Naive thymus-derived CD4-positive, alpha-beta T cell (primary cell): Measurements from ENCODE around the gene ITGBL1. TPM values are rescaled to one million over a fixed set of nuclear protein-coding genes. Genes with fewer than 3 reads are reported as not detected.
A peak's percentile ranks its signal among the peaks of the same experiment; 100 is the strongest.

Experiments used
- ATAC-seq: fragments of 150-1000 bp; cut with Tn5 transposase; 2 replicates; pipeline ENCODE4 v1.10.0; 2021; ENCODE audit warnings: mild to moderate bottlenecking, moderate library complexity
- CTCF ChIA-PET: fragments of 350-600 bp; sonication (Branson Sonifier 250); formaldehyde crosslinking; loops from one replicate; lab custom pipeline; 2021; ENCODE audit warnings: antibody characterized with exemption; lab: Charles Lee
- POLR2A ChIA-PET: fragments of 350-600 bp; sonication (Branson Sonifier 250); formaldehyde crosslinking; loops from one replicate; lab custom pipeline; 2021; ENCODE audit warnings: antibody characterized with exemption, inconsistent platforms; lab: Charles Lee
- DNase-seq, 9 donors: peaks; one replicate each; pipeline versions ENCODE4 v3.0.0 to v3.0.0-alpha.2; 2020 to 2022; ENCODE audit warnings: mixed read lengths in 1 of 9
- H3K27ac ChIP-seq: one replicate; pipeline ENCODE4 v1.7.0; 2013; ENCODE audit warnings: mild to moderate bottlenecking, low read depth, low read length, moderate library complexity
- H3K27me3 ChIP-seq, 2 donors: one replicate each; pipeline ENCODE4 v1.7.0; 2013; ENCODE audit warnings: low read length in 2 of 2, mild to moderate bottlenecking in 2 of 2, moderate library complexity in 2 of 2; ENCODE audit not compliant: control insufficient read depth in 2 of 2, insufficient read depth in 2 of 2
- H3K36me3 ChIP-seq, 3 experiments: 1 replicate in 2 of 3; 2 replicates in 1 of 3; pipeline ENCODE4 v1.7.0; 2013; ENCODE audit warnings: low read length in 3 of 3, mild to moderate bottlenecking in 3 of 3, moderate library complexity in 1 of 3; ENCODE audit not compliant: insufficient read depth in 3 of 3, control insufficient read depth in 2 of 3
- H3K4me1 ChIP-seq, 2 donors: one replicate each; pipeline ENCODE4 v1.7.0; 2013; ENCODE audit warnings: low read length in 2 of 2, mild to moderate bottlenecking in 2 of 2, moderate library complexity in 1 of 2; ENCODE audit not compliant: control insufficient read depth in 2 of 2, insufficient read depth in 2 of 2
- H3K4me3 ChIP-seq: 2 replicates; pipeline ENCODE4 v1.7.0; 2013; ENCODE audit warnings: mild to moderate bottlenecking, low read length
- H3K9me3 ChIP-seq, 3 experiments: 1 replicate in 2 of 3; 2 replicates in 1 of 3; pipeline ENCODE4 v1.7.0; 2013; ENCODE audit warnings: low read length in 3 of 3; ENCODE audit not compliant: control insufficient read depth in 2 of 3
- H3K27ac Mint-ChIP-seq, 9 donors: one replicate each; pipeline ENCODE4 v1.8.0; 2020 to 2022; ENCODE audit warnings: mixed read lengths in 9 of 9, mild to moderate bottlenecking in 8 of 9, moderate library complexity in 5 of 9, inconsistent platforms in 2 of 9
- H3K27me3 Mint-ChIP-seq, 5 donors: one replicate each; pipeline ENCODE4 v1.8.0; 2021 to 2022; ENCODE audit warnings: mixed read lengths in 5 of 5, mild to moderate bottlenecking in 1 of 5
- H3K36me3 Mint-ChIP-seq, 5 donors: one replicate each; pipeline ENCODE4 v1.8.0; 2020 to 2022; ENCODE audit warnings: mixed read lengths in 5 of 5, mild to moderate bottlenecking in 3 of 5, inconsistent platforms in 1 of 5
- H3K4me1 Mint-ChIP-seq, 7 donors: one replicate each; pipeline ENCODE4 v1.8.0; 2020 to 2022; ENCODE audit warnings: mixed read lengths in 7 of 7, mild to moderate bottlenecking in 3 of 7, inconsistent platforms in 1 of 7
- H3K4me3 Mint-ChIP-seq, 10 donors: one replicate each; pipeline ENCODE4 v1.8.0; 2020 to 2022; ENCODE audit warnings: mild to moderate bottlenecking in 10 of 10, mixed read lengths in 10 of 10, moderate library complexity in 6 of 10, inconsistent platforms in 2 of 10
- H3K9me3 Mint-ChIP-seq, 11 donors: one replicate each; pipeline ENCODE4 v1.8.0; 2020 to 2022; ENCODE audit warnings: mixed read lengths in 11 of 11, mild to moderate bottlenecking in 4 of 11, inconsistent platforms in 1 of 11, moderate library complexity in 1 of 11
- intact Hi-C, 2 donors: fragments of 100-400 bp; cut with micrococcal nuclease; formaldehyde crosslinking; loops; one replicate each; pipeline ENCODE4 v1.15.1; 2023
- polyA plus RNA-seq, 2 donors: library from polyadenylated mRNA; unstranded; fragments of 300-500 nt; fragmentation: Illumina TruSeq; gene quantifications; one replicate each; pipeline ENCODE4 v1.2.3, GENCODE V29; 2021
- total RNA-seq, 6 experiments: library from RNA in 5 of 6; stranded (reverse) in 5 of 6; gene quantifications; 1 replicate in 5 of 6; 2 replicates in 1 of 6; pipeline ENCODE4 v1.2.3 and lab custom pipeline; 2021 to 2026

The ITGBL1 gene
- total and polyA plus RNA-seq, 7 experiments from 2014 or later, result not detected

DNA sequence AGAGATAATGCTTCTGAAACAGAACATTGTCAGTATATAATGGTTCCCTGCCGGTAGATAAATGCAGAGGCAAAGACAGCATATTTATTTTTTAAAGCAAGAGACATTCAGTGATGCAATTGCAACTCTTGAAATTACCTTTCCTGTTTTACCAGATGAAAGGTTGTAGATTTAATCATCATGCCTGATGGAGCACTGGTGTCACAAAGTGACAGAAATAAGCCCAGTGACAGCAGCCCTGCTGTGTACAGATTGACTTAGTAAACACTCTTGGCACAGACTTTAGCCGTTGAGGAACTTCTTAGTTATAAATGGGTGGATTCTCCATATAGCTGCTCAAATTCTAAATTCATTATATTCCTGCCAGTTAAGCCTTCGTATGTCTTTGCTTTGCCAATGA lies 172.5 kb downstream of the ITGBL1 start:
- POLR2A ChIA-PET, result interaction anchor here (0.7 to 1.2 kb wide), 2 partner anchors 1221 to 1440 kb away, joined by 5 to 7 read pairs; partner anchors contain the start of gene ERCC5
- H3K27ac Mint-ChIP-seq, result peak overlapping the region in 8 of 9 donors; percentile 72 to 94 (median 86)
- Histone ChIP-seq H3K27ac (no peak overlapping the region), H3K27me3 (no peaks in the 10 kb centered on the region), H3K9me3 (no peaks in the 10 kb centered on the region), H3K36me3 (no peaks in the 10 kb centered on the region), H3K4me1 (peaks cover 29 to 33% of the 10 kb centered on the region in 2 donors), H3K4me3 (no peak overlapping the region)
- peak overlapping the region in 8 of 10 donors; percentile 21 to 83 (median 78) for H3K4me3 Mint-ChIP-seq
- DNase-seq (peak in 2 of 9 donors; percentile 17 to 30), ATAC-seq (peak; percentile 10)
- CTCF ChIA-PET, result no interaction called here
- H3K36me3 Mint-ChIP-seq, result peaks cover 0 to 2% (median 0%) of the 10 kb centered on the region in 5 donors
- intact Hi-C loops, result loop anchor here (2.0 to 10.0 kb wide), 8 partner anchors 14 to 1968 kb away; partner anchors contain the start of genes TMTC4 (in 2 of the 2), ERCC5 (in 1 of the 2) and TPP2 (in 1 of the 2)
- peaks cover 0 to 21% (median 0%) of the 10 kb centered on the region in 5 donors for H3K27me3 Mint-ChIP-seq
- H3K4me1 Mint-ChIP-seq, result peaks cover 9 to 49% (median 48%) of the 10 kb centered on the region in 7 donors
- H3K9me3 Mint-ChIP-seq, result no peaks in the 10 kb centered on the region

DNA sequence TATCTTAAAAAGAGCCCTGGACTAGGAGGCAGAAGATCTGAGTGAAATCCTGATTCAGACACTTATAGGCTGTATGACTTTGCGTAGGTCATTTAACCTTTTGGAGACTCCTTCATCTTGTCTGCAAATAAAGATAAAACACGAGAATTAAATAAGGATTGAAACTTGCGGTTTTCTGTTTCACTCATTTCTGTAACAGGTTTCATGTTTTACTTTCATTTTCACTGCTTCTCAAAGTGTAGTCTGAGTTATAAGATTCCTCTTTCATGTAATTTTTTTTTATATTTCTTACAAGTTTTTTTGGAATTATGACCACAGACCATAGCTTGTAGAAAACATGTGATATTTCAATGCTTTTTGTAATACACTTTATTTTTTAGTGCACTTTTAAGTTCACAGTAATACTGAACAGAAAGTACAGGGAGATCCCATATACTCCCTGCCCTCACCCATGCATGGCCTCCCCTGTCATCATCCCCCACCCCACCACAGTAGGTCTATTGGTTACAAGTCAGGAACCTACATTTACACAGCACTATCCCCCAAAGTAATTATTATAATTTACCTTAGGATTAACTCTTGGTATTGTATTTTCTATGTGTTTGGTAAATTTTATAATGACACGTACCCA lies 174.6 kb downstream of the ITGBL1 start:
- Mint-ChIP-seq H3K4me3 (peak overlapping the region; percentile 63 to 92 (median 78)), H3K4me1 (peaks cover 9 to 49% (median 48%) of the 10 kb centered on the region in 7 donors), H3K36me3 (peaks cover 0 to 2% (median 0%) of the 10 kb centered on the region in 5 donors), H3K9me3 (no peaks in the 10 kb centered on the region), H3K27ac (peak overlapping the region; percentile 15 to 89 (median 76)), H3K27me3 (peaks cover 0 to 27% (median 0%) of the 10 kb centered on the region in 5 donors)
- Histone ChIP-seq H3K27me3 (no peaks in the 10 kb centered on the region), H3K4me3 (peak overlapping the region; percentile 40), H3K9me3 (no peaks in the 10 kb centered on the region), H3K27ac (peak overlapping the region; percentile 67), H3K4me1 (peaks cover 29 to 33% of the 10 kb centered on the region in 2 donors), H3K36me3 (no peaks in the 10 kb centered on the region)
- intact Hi-C loops, result loop anchor here (2.0 to 10.0 kb wide), 9 partner anchors 112 to 1970 kb away; partner anchors contain the start of genes TMTC4 (in 2 of the 2), ERCC5 (in 1 of the 2), GGACT (in 1 of the 2) and TPP2 (in 1 of the 2)
- ATAC-seq, result peak; percentile 73
- peak in 6 of 9 donors; percentile 24 to 62 (median 48) for DNase-seq
- ChIA-PET POLR2A (interaction anchor here (1.0 kb wide), 1 partner anchor 1219 kb away, joined by 3 read pairs; no protein-coding TSS in a partner anchor), CTCF (interaction anchor here (0.7 kb wide), 1 partner anchor 14 kb away, joined by 3 read pairs; no protein-coding TSS in a partner anchor)

DNA sequence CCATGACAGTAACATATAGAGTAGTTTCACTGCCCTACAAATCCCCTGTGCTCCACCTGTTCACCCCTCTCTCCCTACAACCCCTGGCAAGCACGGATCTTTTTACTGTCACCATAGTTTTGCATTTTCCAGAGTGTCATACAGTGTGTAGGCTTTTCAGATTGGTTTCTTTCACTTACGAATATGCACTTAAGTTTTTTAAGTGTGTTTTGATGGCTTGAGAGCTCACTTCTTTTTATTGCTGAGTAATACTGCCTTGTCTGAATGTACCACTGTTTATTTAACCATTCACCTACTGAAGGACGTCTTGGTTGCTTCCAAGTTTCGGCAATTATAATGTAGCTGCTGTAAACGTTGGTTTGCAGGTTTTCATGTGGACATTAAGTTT lies 175.1 kb downstream of the ITGBL1 start:
- peaks cover 0 to 2% (median 0%) of the 10 kb centered on the region in 5 donors for H3K36me3 Mint-ChIP-seq
- H3K27me3 Mint-ChIP-seq, result peaks cover 0 to 23% (median 0%) of the 10 kb centered on the region in 5 donors
- intact Hi-C loops, result loop anchor here (2.0 to 10.0 kb wide), 9 partner anchors 113 to 1970 kb away; partner anchors contain the start of genes TMTC4 (in 2 of the 2), ERCC5 (in 1 of the 2), GGACT (in 1 of the 2) and TPP2 (in 1 of the 2)
- peak; percentile 12 for ATAC-seq
- CTCF ChIA-PET, result no interaction called here
- H3K4me1 ChIP-seq, result peaks cover 29 to 33% of the 10 kb centered on the region in 2 donors
- H3K4me3 ChIP-seq, result peak overlapping the region; percentile 40
- peak overlapping the region; percentile 67 for H3K27ac ChIP-seq
- H3K9me3 Mint-ChIP-seq, result no peaks in the 10 kb centered on the region
- POLR2A ChIA-PET, result no interaction called here
- H3K36me3 ChIP-seq, result no peaks in the 10 kb centered on the region
- H3K9me3 ChIP-seq, result no peaks in the 10 kb centered on the region
- H3K4me3 Mint-ChIP-seq, result peak overlapping the region; percentile 63 to 92 (median 78)
- peaks cover 7 to 49% (median 48%) of the 10 kb centered on the region in 7 donors for H3K4me1 Mint-ChIP-seq
- H3K27ac Mint-ChIP-seq, result peak overlapping the region; percentile 15 to 89 (median 76)
- no peak for DNase-seq
- H3K27me3 ChIP-seq, result no peaks in the 10 kb centered on the region

DNA sequence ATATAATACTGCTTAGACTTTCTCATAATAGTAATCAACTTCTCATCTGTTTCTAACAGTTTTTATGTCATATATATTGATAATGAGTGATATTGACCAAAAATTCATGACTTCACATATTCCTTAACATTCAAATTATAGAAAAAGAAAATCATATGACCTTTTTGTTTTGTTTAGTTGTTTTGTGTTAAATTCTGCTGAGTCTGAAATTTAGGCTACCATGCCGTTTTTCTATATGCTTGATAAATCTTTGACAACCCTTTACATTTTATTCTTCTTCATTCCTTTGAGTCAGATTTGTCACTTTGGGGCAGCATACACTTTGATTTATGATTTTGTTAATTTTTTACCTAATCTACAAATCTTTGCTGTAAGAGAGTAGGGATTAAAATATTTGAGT lies 176.4 kb downstream of the ITGBL1 start:
- Histone ChIP-seq H3K27ac (no peak overlapping the region), H3K4me1 (peaks cover 24 to 33% of the 10 kb centered on the region in 2 donors), H3K36me3 (no peaks in the 10 kb centered on the region), H3K27me3 (no peaks in the 10 kb centered on the region), H3K4me3 (no peak overlapping the region), H3K9me3 (no peaks in the 10 kb centered on the region)
- peaks cover 0 to 2% (median 0%) of the 10 kb centered on the region in 5 donors for H3K36me3 Mint-ChIP-seq
- ATAC-seq, result no peak
- peaks cover 0 to 27% (median 4%) of the 10 kb centered on the region in 5 donors for H3K27me3 Mint-ChIP-seq
- no peak overlapping the region for H3K4me3 Mint-ChIP-seq
- ChIA-PET CTCF (no interaction called here), POLR2A (no interaction called here)
- peaks cover 5 to 40% (median 38%) of the 10 kb centered on the region in 7 donors for H3K4me1 Mint-ChIP-seq
- no peak for DNase-seq
- no peaks in the 10 kb centered on the region for H3K9me3 Mint-ChIP-seq
- H3K27ac Mint-ChIP-seq, result no peak overlapping the region
- intact Hi-C loops, result loop anchor here (5.0 to 10.0 kb wide), 7 partner anchors 114 to 1972 kb away; partner anchors contain the start of genes TMTC4 (in 2 of the 2), ERCC5 (in 1 of the 2) and TPP2 (in 1 of the 2)

- ATAC-seq (no peak), DNase-seq (no peak)
- ChIA-PET POLR2A (interaction anchor here (1.5 kb wide), 1 partner anchor 12 kb away, joined by 3 read pairs; no protein-coding TSS in a partner anchor), CTCF (no interaction called here)
- H3K36me3 Mint-ChIP-seq, result peaks cover 0 to 2% (median 0%) of the 10 kb centered on the region in 5 donors
- Histone ChIP-seq H3K9me3 (no peaks in the 10 kb centered on the region), H3K36me3 (no peaks in the 10 kb centered on the region), H3K4me1 (peaks cover 10 to 13% of the 10 kb centered on the region in 2 donors), H3K27ac (no peak overlapping the region), H3K27me3 (no peaks in the 10 kb centered on the region), H3K4me3 (no peak overlapping the region)
- H3K9me3 Mint-ChIP-seq, result no peaks in the 10 kb centered on the region
- H3K27ac Mint-ChIP-seq, result no peak overlapping the region
- H3K4me3 Mint-ChIP-seq, result no peak overlapping the region
- H3K27me3 Mint-ChIP-seq, result peaks cover 0 to 41% (median 4%) of the 10 kb centered on the region in 5 donors
- intact Hi-C loops, result no loop called here
- H3K4me1 Mint-ChIP-seq, result peaks cover 0 to 17% (median 13%) of the 10 kb centered on the region in 7 donors
These were observed 178.9 kb downstream of the ITGBL1 start for GRCh38 chr13:101631395-101631794.

DNA sequence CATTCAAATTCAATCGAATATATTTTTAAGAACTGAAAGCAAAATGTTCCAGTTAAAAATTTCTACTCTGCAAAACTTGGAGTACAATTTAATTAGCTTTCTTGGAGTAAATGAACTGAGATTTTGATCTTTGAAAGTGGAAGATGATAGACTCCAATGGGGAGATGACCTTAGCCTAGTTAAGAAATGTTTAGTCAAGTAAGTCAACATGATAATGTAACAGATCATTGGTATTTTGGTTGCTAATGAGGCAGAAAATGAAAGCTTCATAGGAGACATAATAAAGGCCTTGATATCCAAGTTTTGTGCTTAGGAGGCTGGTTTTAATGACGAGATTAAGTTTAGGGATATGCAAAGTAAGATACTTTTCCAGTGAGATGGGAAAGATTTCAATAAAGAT lies 181.7 kb downstream of the ITGBL1 start:
- Mint-ChIP-seq H3K27me3 (peaks cover 0 to 38% (median 4%) of the 10 kb centered on the region in 5 donors), H3K27ac (no peak overlapping the region), H3K4me1 (no peaks in the 10 kb centered on the region), H3K4me3 (no peak overlapping the region), H3K9me3 (no peaks in the 10 kb centered on the region), H3K36me3 (no peaks in the 10 kb centered on the region)
- no peak for DNase-seq
- H3K36me3 ChIP-seq, result no peaks in the 10 kb centered on the region
- intact Hi-C loops, result no loop called here
- no peak for ATAC-seq
- no peak overlapping the region for H3K4me3 ChIP-seq
- ChIA-PET POLR2A (no interaction called here), CTCF (no interaction called here)
- no peaks in the 10 kb centered on the region for H3K27me3 ChIP-seq
- H3K9me3 ChIP-seq, result no peaks in the 10 kb centered on the region
- no peak overlapping the region for H3K27ac ChIP-seq
- H3K4me1 ChIP-seq, result no peaks in the 10 kb centered on the region
